Hepatocyte (in vitro differentiated cells): ENCODE measurements around the gene PHACTR1.

Experiments used
- EZH2phosphoT487 ChIP-seq: fragments of 200-600 bp; sonication (generic); IDR thresholded peaks from one replicate; pipeline ENCODE4 v1.6.1; 2018; ENCODE audit warnings: antibody characterized with exemption, mild to moderate bottlenecking, low read depth, moderate library complexity; ENCODE audit not compliant: unreplicated experiment, severe bottlenecking
- TF ChIP-seq, protein P1 (sequence below): fragments of 200-600 bp; sonication (generic); IDR thresholded peaks from 2 replicates; pipeline ENCODE4 v1.5.1; 2016; ENCODE audit warnings: antibody characterized with exemption, mild to moderate bottlenecking; ENCODE audit not compliant: poor library complexity

DNA sequence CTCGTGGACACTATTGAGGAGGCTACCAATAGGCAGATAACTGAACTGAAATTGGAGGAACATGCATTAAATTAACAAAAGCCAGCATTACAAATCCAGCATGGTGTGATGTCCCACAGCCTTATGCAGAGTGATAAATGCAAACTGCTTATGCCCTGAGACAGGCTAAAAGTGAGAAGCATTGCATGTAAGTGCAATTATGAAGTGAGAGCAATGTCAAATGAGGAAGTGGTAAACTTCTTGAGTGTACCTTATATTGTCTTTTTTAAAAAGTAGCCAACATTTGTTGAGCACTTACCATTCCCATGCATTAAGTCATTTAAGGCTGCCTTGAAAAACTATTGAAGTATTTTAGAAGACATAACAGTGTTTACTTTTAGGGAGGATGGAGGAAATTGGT, 399.6 kb downstream of the PHACTR1 start:
- TF ChIP-seq EZH2phosphoT487 = no peak
- TF ChIP-seq, protein P1, sequence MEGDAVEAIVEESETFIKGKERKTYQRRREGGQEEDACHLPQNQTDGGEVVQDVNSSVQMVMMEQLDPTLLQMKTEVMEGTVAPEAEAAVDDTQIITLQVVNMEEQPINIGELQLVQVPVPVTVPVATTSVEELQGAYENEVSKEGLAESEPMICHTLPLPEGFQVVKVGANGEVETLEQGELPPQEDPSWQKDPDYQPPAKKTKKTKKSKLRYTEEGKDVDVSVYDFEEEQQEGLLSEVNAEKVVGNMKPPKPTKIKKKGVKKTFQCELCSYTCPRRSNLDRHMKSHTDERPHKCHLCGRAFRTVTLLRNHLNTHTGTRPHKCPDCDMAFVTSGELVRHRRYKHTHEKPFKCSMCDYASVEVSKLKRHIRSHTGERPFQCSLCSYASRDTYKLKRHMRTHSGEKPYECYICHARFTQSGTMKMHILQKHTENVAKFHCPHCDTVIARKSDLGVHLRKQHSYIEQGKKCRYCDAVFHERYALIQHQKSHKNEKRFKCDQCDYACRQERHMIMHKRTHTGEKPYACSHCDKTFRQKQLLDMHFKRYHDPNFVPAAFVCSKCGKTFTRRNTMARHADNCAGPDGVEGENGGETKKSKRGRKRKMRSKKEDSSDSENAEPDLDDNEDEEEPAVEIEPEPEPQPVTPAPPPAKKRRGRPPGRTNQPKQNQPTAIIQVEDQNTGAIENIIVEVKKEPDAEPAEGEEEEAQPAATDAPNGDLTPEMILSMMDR = no peak
